K562 (cell line): Measurements from ENCODE around the gene CKMT2. TPM values are rescaled to one million over a fixed set of nuclear protein-coding genes. Genes with fewer than 3 reads are reported as not detected.

ENCODE experiments used
- CCNT2 ChIP-seq: IDR thresholded peaks from 2 replicates; pipeline ENCODE4 v1.6.1; 2011; ENCODE audit warnings: borderline replicate concordance, low read depth, mild to moderate bottlenecking, moderate library complexity, mixed read lengths, low read length; ENCODE audit not compliant: insufficient read length; ENCODE audit errors: extremely low read depth
- HNRNPK ChIP-seq: fragments of 200-400 bp; formaldehyde crosslinking; IDR thresholded peaks from one replicate; pipeline ENCODE4 v1.6.1; 2018; ENCODE audit warnings: mild to moderate bottlenecking, low read depth, low read length; ENCODE audit not compliant: poor library complexity, severe bottlenecking
- ZNF407 ChIP-seq: fragments of 450-650 bp; IDR thresholded peaks from 2 replicates; pipeline ENCODE4 v1.6.1; 2016; ENCODE audit warnings: low read depth
- polyA plus RNA-seq, 8 experiments: library from polyadenylated mRNA; depleted of rRNA in 4 of 8; stranded (reverse) in 5 of 8; unstranded in 3 of 8; fragments of >200 nt; fragmentation: Nextera tagmentation in 2 of 8; fragmentation: Illumina TruSeq in 1 of 8; extraction: Ambion mirVana in 2 of 8; extraction: Trizol in 1 of 8; gene quantifications; 2 replicates each; pipeline versions ENCODE4 v1.2.1 to v1.2.3, GENCODE V29; 2011 to 2014; ENCODE audit warnings: inconsistent platforms in 1 of 8, missing spikeins in 1 of 8
- total RNA-seq, 7 experiments: library from RNA; depleted of rRNA in 6 of 7; stranded (reverse); fragments of >200 nt in 6 of 7; fragmentation: Illumina TruSeq in 2 of 7; extraction: Trizol in 2 of 7; gene quantifications; 2 replicates each; pipeline versions ENCODE4 v1.2.1 to v1.2.3, GENCODE V29; 2011 to 2021; ENCODE audit warnings: low replicate concordance in 1 of 7
- TF ChIP-seq, protein P1 (sequence below), 2 experiments: fragments of 450-650 bp; formaldehyde crosslinking in 1 of 2; IDR thresholded peaks; 2 replicates each; pipeline versions ENCODE4 v1.4.0 to v1.6.1; 2014 to 2020; ENCODE audit warnings: mild to moderate bottlenecking in 2 of 2, borderline replicate concordance in 1 of 2, low read depth in 1 of 2
- TF ChIP-seq, protein P2 (sequence below): fragments of 450-650 bp; IDR thresholded peaks from 2 replicates; pipeline ENCODE4 v1.7.1; 2018; ENCODE audit warnings: mild to moderate bottlenecking, low read depth; ENCODE audit not compliant: partially characterized antibody

Gene CKMT2
- total and polyA plus RNA-seq, 9 of the 15 experiments (the other 6 are each of a cell fraction or from before 2014, with no cell fraction given) = 0.03 TPM; not detected in 8

DNA sequence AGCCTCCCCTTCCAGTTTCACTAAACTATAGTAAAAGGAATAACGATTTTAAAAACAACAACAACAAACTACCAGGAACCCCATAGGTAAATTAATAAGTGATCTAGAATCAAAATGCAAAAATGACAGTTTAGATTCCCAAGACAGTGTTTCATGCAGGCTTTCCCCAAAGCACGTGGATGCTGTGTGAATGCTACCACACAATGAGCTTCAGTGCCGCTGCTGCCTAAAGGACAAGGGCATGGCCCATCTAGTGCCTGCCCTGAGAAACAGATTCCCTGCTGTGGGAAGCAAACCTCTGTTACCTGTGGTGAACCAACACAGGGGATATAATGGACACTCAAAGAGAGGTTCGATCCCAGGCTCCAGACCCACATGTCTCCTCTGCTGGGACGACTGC lies 23.7 kb upstream of the CKMT2 start (continued):
- TF ChIP-seq, protein P1, sequence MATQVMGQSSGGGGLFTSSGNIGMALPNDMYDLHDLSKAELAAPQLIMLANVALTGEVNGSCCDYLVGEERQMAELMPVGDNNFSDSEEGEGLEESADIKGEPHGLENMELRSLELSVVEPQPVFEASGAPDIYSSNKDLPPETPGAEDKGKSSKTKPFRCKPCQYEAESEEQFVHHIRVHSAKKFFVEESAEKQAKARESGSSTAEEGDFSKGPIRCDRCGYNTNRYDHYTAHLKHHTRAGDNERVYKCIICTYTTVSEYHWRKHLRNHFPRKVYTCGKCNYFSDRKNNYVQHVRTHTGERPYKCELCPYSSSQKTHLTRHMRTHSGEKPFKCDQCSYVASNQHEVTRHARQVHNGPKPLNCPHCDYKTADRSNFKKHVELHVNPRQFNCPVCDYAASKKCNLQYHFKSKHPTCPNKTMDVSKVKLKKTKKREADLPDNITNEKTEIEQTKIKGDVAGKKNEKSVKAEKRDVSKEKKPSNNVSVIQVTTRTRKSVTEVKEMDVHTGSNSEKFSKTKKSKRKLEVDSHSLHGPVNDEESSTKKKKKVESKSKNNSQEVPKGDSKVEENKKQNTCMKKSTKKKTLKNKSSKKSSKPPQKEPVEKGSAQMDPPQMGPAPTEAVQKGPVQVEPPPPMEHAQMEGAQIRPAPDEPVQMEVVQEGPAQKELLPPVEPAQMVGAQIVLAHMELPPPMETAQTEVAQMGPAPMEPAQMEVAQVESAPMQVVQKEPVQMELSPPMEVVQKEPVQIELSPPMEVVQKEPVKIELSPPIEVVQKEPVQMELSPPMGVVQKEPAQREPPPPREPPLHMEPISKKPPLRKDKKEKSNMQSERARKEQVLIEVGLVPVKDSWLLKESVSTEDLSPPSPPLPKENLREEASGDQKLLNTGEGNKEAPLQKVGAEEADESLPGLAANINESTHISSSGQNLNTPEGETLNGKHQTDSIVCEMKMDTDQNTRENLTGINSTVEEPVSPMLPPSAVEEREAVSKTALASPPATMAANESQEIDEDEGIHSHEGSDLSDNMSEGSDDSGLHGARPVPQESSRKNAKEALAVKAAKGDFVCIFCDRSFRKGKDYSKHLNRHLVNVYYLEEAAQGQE (IDR thresholded peaks at IDR 0.05; ENCODE audit: borderline replicate concordance) = no peak
- TF ChIP-seq, protein P1 (CRISPR knock-in tag; IDR thresholded peaks at IDR 0.05; ENCODE audit: low read depth) = no peak
- no peak for TF ChIP-seq HNRNPK
- TF ChIP-seq, protein P2, sequence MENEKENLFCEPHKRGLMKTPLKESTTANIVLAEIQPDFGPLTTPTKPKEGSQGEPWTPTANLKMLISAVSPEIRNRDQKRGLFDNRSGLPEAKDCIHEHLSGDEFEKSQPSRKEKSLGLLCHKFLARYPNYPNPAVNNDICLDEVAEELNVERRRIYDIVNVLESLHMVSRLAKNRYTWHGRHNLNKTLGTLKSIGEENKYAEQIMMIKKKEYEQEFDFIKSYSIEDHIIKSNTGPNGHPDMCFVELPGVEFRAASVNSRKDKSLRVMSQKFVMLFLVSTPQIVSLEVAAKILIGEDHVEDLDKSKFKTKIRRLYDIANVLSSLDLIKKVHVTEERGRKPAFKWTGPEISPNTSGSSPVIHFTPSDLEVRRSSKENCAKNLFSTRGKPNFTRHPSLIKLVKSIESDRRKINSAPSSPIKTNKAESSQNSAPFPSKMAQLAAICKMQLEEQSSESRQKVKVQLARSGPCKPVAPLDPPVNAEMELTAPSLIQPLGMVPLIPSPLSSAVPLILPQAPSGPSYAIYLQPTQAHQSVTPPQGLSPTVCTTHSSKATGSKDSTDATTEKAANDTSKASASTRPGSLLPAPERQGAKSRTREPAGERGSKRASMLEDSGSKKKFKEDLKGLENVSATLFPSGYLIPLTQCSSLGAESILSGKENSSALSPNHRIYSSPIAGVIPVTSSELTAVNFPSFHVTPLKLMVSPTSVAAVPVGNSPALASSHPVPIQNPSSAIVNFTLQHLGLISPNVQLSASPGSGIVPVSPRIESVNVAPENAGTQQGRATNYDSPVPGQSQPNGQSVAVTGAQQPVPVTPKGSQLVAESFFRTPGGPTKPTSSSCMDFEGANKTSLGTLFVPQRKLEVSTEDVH = no peak
- TF ChIP-seq ZNF407 = no peak
- no peak for TF ChIP-seq CCNT2
